Measurements from ENCODE around the gene ZNF785.

The ZNF785 gene

GRCh38 chr16:30588651-30589050 is 3.2 kb upstream of the ZNF785 start:
- Histone ChIP-seq H3K79me2 (ENCODE audit: insufficient read depth, low read length) (peaks cover 43% of the 10 kb centered on the region), H2AFZ (ENCODE audit: low read depth, low read length) (no peak overlapping the region), H3K4me3 (ENCODE audit: low read depth in 1 of 2, low read length in 2 of 2) (no peak overlapping the region), H3K27ac (ENCODE audit: low read length) (no peak overlapping the region), H3K9me3 (ENCODE audit: insufficient read depth, low read length, severe bottlenecking) (no peaks in the 10 kb centered on the region), H3K36me3 (ENCODE audit: insufficient read depth, low read length) (peaks cover 21% of the 10 kb centered on the region), H4K20me1 (ENCODE audit: insufficient read depth, low read length) (no peaks in the 10 kb centered on the region), H3K4me2 (ENCODE audit: insufficient read depth, low read length) (no peak overlapping the region), H3K9ac (ENCODE audit: low read depth, low read length) (no peak overlapping the region), H3K4me1 (ENCODE audit: insufficient read depth, low read length) (peaks cover 37% of the 10 kb centered on the region), H3K27me3 (ENCODE audit: insufficient read depth, low read length, poor library complexity) (no peaks in the 10 kb centered on the region)
- no peak for DNase-seq
- no peak for ATAC-seq (ENCODE audit: insufficient read depth, low read depth)
- TF ChIP-seq EZH2 (IDR thresholded peaks at IDR 0.05; ENCODE audit: borderline replicate concordance, low read depth, low read length, severe bottlenecking) (no peak), CTCF (IDR thresholded peaks at IDR 0.05; ENCODE audit: borderline replicate concordance, extremely low read depth, low read length, poor library complexity, severe bottlenecking) (no peak)

- peak overlapping the region; percentile 80 for H2AFZ ChIP-seq (ENCODE audit: low read depth, low read length)
- peak overlapping the region; percentile 81 for H3K4me2 ChIP-seq (ENCODE audit: insufficient read depth, low read length)
Observed at GRCh38 chr16:30585022-30585399, 486 bp downstream of the ZNF785 start.

GRCh38 chr16:30582611-30583340 is 2.7 kb downstream of the ZNF785 start:
- ATAC-seq (ENCODE audit: insufficient read depth, low read depth), result no peak
- no peaks in the 10 kb centered on the region for H3K9me3 ChIP-seq (ENCODE audit: insufficient read depth, low read length, severe bottlenecking)
- no peak overlapping the region for H3K27ac ChIP-seq (ENCODE audit: low read length)
- H2AFZ ChIP-seq (ENCODE audit: low read depth, low read length), result no peak overlapping the region
- H3K79me2 ChIP-seq (ENCODE audit: insufficient read depth, low read length), result peaks cover 86% of the 10 kb centered on the region
- H3K4me3 ChIP-seq (ENCODE audit: low read depth in 1 of 2, low read length in 2 of 2), result no peak overlapping the region
- H3K36me3 ChIP-seq (ENCODE audit: insufficient read depth, low read length), result peaks cover 61% of the 10 kb centered on the region
- H4K20me1 ChIP-seq (ENCODE audit: insufficient read depth, low read length), result peaks cover 4% of the 10 kb centered on the region; the same call in 1 of the 2 replicates
- H3K9ac ChIP-seq (ENCODE audit: low read depth, low read length), result no peak overlapping the region
- H3K4me2 ChIP-seq (ENCODE audit: insufficient read depth, low read length), result peak overlapping the region; percentile 40; the same call in 1 of the 2 replicates
- no peaks in the 10 kb centered on the region for H3K27me3 ChIP-seq (ENCODE audit: insufficient read depth, low read length, poor library complexity)
- TF ChIP-seq CTCF (IDR thresholded peaks at IDR 0.05; ENCODE audit: borderline replicate concordance, extremely low read depth, low read length, poor library complexity, severe bottlenecking) (no peak), EZH2 (IDR thresholded peaks at IDR 0.05; ENCODE audit: borderline replicate concordance, low read depth, low read length, severe bottlenecking) (no peak)
- DNase-seq, result no peak
- H3K4me1 ChIP-seq (ENCODE audit: insufficient read depth, low read length), result peaks cover 58% of the 10 kb centered on the region

More at GRCh38 chr16:30585022-30585399, 486 bp downstream of the ZNF785 start:
- ATAC-seq (ENCODE audit: insufficient read depth, low read depth) (peak; percentile 31), DNase-seq (peak; percentile 65)
- H3K79me2 ChIP-seq (ENCODE audit: insufficient read depth, low read length), result peaks cover 73% of the 10 kb centered on the region
- H3K4me3 ChIP-seq (ENCODE audit: low read depth in 1 of 2, low read length in 2 of 2), result peak overlapping the region; percentile 82 to 90
- H3K36me3 ChIP-seq (ENCODE audit: insufficient read depth, low read length), result peaks cover 46% of the 10 kb centered on the region
- TF ChIP-seq EZH2 (IDR thresholded peaks at IDR 0.05; ENCODE audit: borderline replicate concordance, low read depth, low read length, severe bottlenecking) (no peak), CTCF (IDR thresholded peaks at IDR 0.05; ENCODE audit: borderline replicate concordance, extremely low read depth, low read length, poor library complexity, severe bottlenecking) (no peak)
- H3K27ac ChIP-seq (ENCODE audit: low read length), result peak overlapping the region; percentile 92
- H3K27me3 ChIP-seq (ENCODE audit: insufficient read depth, low read length, poor library complexity), result no peaks in the 10 kb centered on the region
- H3K9ac ChIP-seq (ENCODE audit: low read depth, low read length), result peak overlapping the region; percentile 97
- peaks cover 60% of the 10 kb centered on the region for H3K4me1 ChIP-seq (ENCODE audit: insufficient read depth, low read length)
- H3K9me3 ChIP-seq (ENCODE audit: insufficient read depth, low read length, severe bottlenecking), result no peaks in the 10 kb centered on the region
- peaks cover 4% of the 10 kb centered on the region; the same call in 1 of the 2 replicates for H4K20me1 ChIP-seq (ENCODE audit: insufficient read depth, low read length)
